Keratinocyte (primary cell): Measurements from ENCODE around the gene TFDP1. TPM values are rescaled to one million over a fixed set of nuclear protein-coding genes. Genes with fewer than 3 reads are reported as not detected.

ENCODE experiments used
- DNase-seq: peaks from one replicate; pipeline ENCODE4 v3.0.0-alpha.2; 2011; ENCODE audit warnings: low read depth, missing footprints, low spot score
- FAIRE-seq: peaks from 2 replicates; lab custom pipeline; 2011; peaks lifted over from hg19 to GRCh38; lab: Jason Lieb, UNC
- H2AFZ ChIP-seq: 2 replicates; pipeline ENCODE4 v1.6.0; 2012; ENCODE audit warnings: low read length, control low read depth, inconsistent platforms; ENCODE audit not compliant: control insufficient read depth
- H3K27ac ChIP-seq: 2 replicates; pipeline ENCODE4 v1.5.1; 2011; ENCODE audit warnings: low read length; ENCODE audit not compliant: control insufficient read depth, insufficient read depth
- H3K27me3 ChIP-seq: 3 replicates; pipeline ENCODE4 v1.6.0; 2011; ENCODE audit warnings: low read length; ENCODE audit not compliant: control insufficient read depth, insufficient read depth; ENCODE audit errors: extremely low read depth
- H3K36me3 ChIP-seq, 2 experiments: 2 replicates in 1 of 2; 3 replicates in 1 of 2; pipeline ENCODE4 v1.5.1; 2011; ENCODE audit warnings: low read length in 2 of 2, mild to moderate bottlenecking in 1 of 2; ENCODE audit not compliant: control insufficient read depth in 2 of 2, insufficient read depth in 2 of 2; ENCODE audit errors: extremely low read depth in 1 of 2
- H3K4me1 ChIP-seq: 3 replicates; pipeline ENCODE4 v1.5.1; 2011; ENCODE audit warnings: low read length; ENCODE audit not compliant: control insufficient read depth, insufficient read depth; ENCODE audit errors: extremely low read depth
- H3K4me2 ChIP-seq: 3 replicates; pipeline ENCODE4 v1.6.0; 2011; ENCODE audit warnings: low read depth, low read length; ENCODE audit not compliant: control insufficient read depth, insufficient read depth; ENCODE audit errors: extremely low read depth
- H3K4me3 ChIP-seq, 3 experiments: fragments of 200-600 bp in 1 of 3; sonication (generic) in 1 of 3; 2 replicates in 2 of 3; 3 replicates in 1 of 3; pipeline ENCODE4 v1.5.1; 2011 to 2016; ENCODE audit warnings: low read length in 3 of 3, mild to moderate bottlenecking in 3 of 3, control low read depth in 2 of 3, inconsistent platforms in 1 of 3, low read depth in 1 of 3, mixed read lengths in 1 of 3, mixed run types in 1 of 3, moderate library complexity in 1 of 3; ENCODE audit not compliant: control insufficient read depth in 2 of 3, insufficient read depth in 2 of 3; ENCODE audit errors: extremely low read depth in 1 of 3
- H3K79me2 ChIP-seq: 2 replicates; pipeline ENCODE4 v1.6.0; 2012; ENCODE audit warnings: low read length; ENCODE audit not compliant: control insufficient read depth, insufficient read depth
- H3K9ac ChIP-seq: 3 replicates; pipeline ENCODE4 v1.6.0; 2011; ENCODE audit warnings: low read length; ENCODE audit not compliant: control insufficient read depth, insufficient read depth; ENCODE audit errors: extremely low read depth
- H3K9me1 ChIP-seq: 3 replicates; pipeline ENCODE4 v1.6.0; 2011; ENCODE audit warnings: low read length; ENCODE audit not compliant: control insufficient read depth, insufficient read depth; ENCODE audit errors: extremely low read depth
- H3K9me3 ChIP-seq: 2 replicates; pipeline ENCODE4 v1.5.1; 2012; ENCODE audit warnings: low read depth, low read length; ENCODE audit not compliant: control insufficient read depth
- H4K20me1 ChIP-seq: 3 replicates; pipeline ENCODE4 v1.6.0; 2011; ENCODE audit warnings: low read length; ENCODE audit not compliant: control insufficient read depth, insufficient read depth; ENCODE audit errors: extremely low read depth
- CTCF ChIP-seq, 3 experiments: IDR thresholded peaks in 1 of 3; conservative IDR thresholded peaks in 1 of 3; optimal IDR thresholded peaks in 1 of 3; 2 replicates in 2 of 3; 3 replicates in 1 of 3; pipeline versions ENCODE3 to v1.5.1; 2011; ENCODE audit warnings: low read length in 3 of 3, mild to moderate bottlenecking in 3 of 3, moderate library complexity in 2 of 3, control low read depth in 1 of 3, inconsistent platforms in 1 of 3; ENCODE audit not compliant: insufficient read depth in 2 of 3; ENCODE audit errors: extremely low read depth in 1 of 3
- EZH2 ChIP-seq: IDR thresholded peaks from one replicate; pipeline ENCODE4 v1.6.1; 2012; ENCODE audit warnings: inconsistent platforms, mild to moderate bottlenecking, low read length, moderate library complexity
- dilution Hi-C: fragments of 300-500 bp; cut with MboI; formaldehyde crosslinking; loops from one replicate; pipeline ENCODE4 v1.7.0; 2020; ENCODE audit warnings: low sequenced_read_pairs; ENCODE audit not compliant: extremely low pct_ligation_motif_present
- polyA plus RNA-seq, 5 experiments: library from polyadenylated mRNA; depleted of rRNA in 3 of 5; stranded (reverse) in 3 of 5; stranded (forward) in 1 of 5; unstranded in 1 of 5; fragments of >200 nt; gene quantifications; 1 replicate in 1 of 5; 2 replicates in 3 of 5; 3 replicates in 1 of 5; pipeline versions ENCODE4 v1.2.1 to v1.2.3, GENCODE V29; 2011 to 2012; ENCODE audit warnings: missing spikeins in 2 of 5, low read depth in 1 of 5, low replicate concordance in 1 of 5

TFDP1 gene
- polyA plus RNA-seq, 1 donor (not counting 4 experiments of a cell fraction or from before 2014, with no cell fraction given), result 105 TPM

- Histone ChIP-seq H3K4me2 (no peak overlapping the region), H3K9me3 (no peaks in the 10 kb centered on the region), H3K79me2 (no peaks in the 10 kb centered on the region), H3K9ac (no peak overlapping the region), H4K20me1 (no peaks in the 10 kb centered on the region), H3K36me3 (no peaks in the 10 kb centered on the region), H3K4me1 (no peaks in the 10 kb centered on the region), H2AFZ (no peak overlapping the region), H3K27me3 (peaks cover 8% of the 10 kb centered on the region), H3K4me3 (no peak overlapping the region), H3K9me1 (no peaks in the 10 kb centered on the region), H3K27ac (no peak overlapping the region)
- TF ChIP-seq EZH2 (no peak), CTCF (optimal IDR thresholded peaks at IDR 0.05 in 1 of 3, IDR thresholded peaks at IDR 0.05 in 1 of 3, conservative IDR thresholded peaks at IDR 0.05 in 1 of 3; ENCODE audit: extremely low read depth in 1 of 3, insufficient read depth in 2 of 3, low read length in 3 of 3) (no peak)
- dilution Hi-C loops, result no loop called here
- DNase-seq, result no peak
- no peak for FAIRE-seq
Observed at GRCh38 chr13:113665597-113666328, 81.2 kb downstream of the TFDP1 start.

GRCh38 chr13:113666329-113666670 is 81.7 kb downstream of the TFDP1 start:
- H3K36me3 ChIP-seq, result no peaks in the 10 kb centered on the region
- H3K4me2 ChIP-seq, result no peak overlapping the region
- no peak overlapping the region for H3K27ac ChIP-seq
- no peak overlapping the region for H3K9ac ChIP-seq
- FAIRE-seq, result no peak
- no peaks in the 10 kb centered on the region for H4K20me1 ChIP-seq
- no peaks in the 10 kb centered on the region for H3K9me1 ChIP-seq
- no peaks in the 10 kb centered on the region for H3K79me2 ChIP-seq
- H3K4me1 ChIP-seq, result no peaks in the 10 kb centered on the region
- TF ChIP-seq CTCF (optimal IDR thresholded peaks at IDR 0.05 in 1 of 3, IDR thresholded peaks at IDR 0.05 in 1 of 3, conservative IDR thresholded peaks at IDR 0.05 in 1 of 3; ENCODE audit: extremely low read depth in 1 of 3, insufficient read depth in 2 of 3, low read length in 3 of 3) (no peak), EZH2 (no peak)
- H2AFZ ChIP-seq, result no peak overlapping the region
- H3K27me3 ChIP-seq, result peaks cover 8% of the 10 kb centered on the region
- DNase-seq, result no peak
- no peak overlapping the region for H3K4me3 ChIP-seq
- dilution Hi-C loops, result no loop called here
- no peaks in the 10 kb centered on the region for H3K9me3 ChIP-seq
